Neutrophil (primary cell): ENCODE results near the gene CBLL2.

Experiments used
- H3K27ac ChIP-seq: fragments of 200-600 bp; sonication (generic); 2 replicates; pipeline ENCODE4 v1.5.1; 2016; ENCODE audit warnings: mild to moderate bottlenecking, moderate library complexity
- H3K27me3 ChIP-seq: fragments of 200-600 bp; sonication (generic); 2 replicates; pipeline ENCODE4 v1.6.0; 2016; ENCODE audit warnings: mild to moderate bottlenecking
- H3K36me3 ChIP-seq: fragments of 200-600 bp; sonication (generic); 2 replicates; pipeline ENCODE4 v1.5.1; 2017
- H3K4me1 ChIP-seq, 2 experiments: fragments of 200-600 bp in 1 of 2; sonication (generic) in 1 of 2; 1 replicate in 1 of 2; 2 replicates in 1 of 2; pipeline versions ENCODE4 v1.5.1 to v1.6.1; 2013 to 2016; ENCODE audit warnings: low read depth in 1 of 2, low read length in 1 of 2, mild to moderate bottlenecking in 1 of 2, moderate library complexity in 1 of 2; ENCODE audit not compliant: control insufficient read depth in 1 of 2, insufficient read depth in 1 of 2
- H3K4me3 ChIP-seq, 2 experiments: fragments of 200-600 bp in 1 of 2; sonication (generic) in 1 of 2; 1 replicate in 1 of 2; 2 replicates in 1 of 2; pipeline ENCODE4 v1.5.1; 2013 to 2016; ENCODE audit warnings: low read depth in 1 of 2, low read length in 1 of 2, mild to moderate bottlenecking in 1 of 2, moderate library complexity in 1 of 2
- H3K9me3 ChIP-seq: fragments of 200-600 bp; sonication (generic); 2 replicates; pipeline ENCODE4 v1.5.1; 2016
- TF ChIP-seq, protein P1 (sequence below): fragments of 200-600 bp; sonication (generic); IDR thresholded peaks from 2 replicates; pipeline ENCODE4 v1.5.1; 2016; ENCODE audit warnings: antibody characterized with exemption

Gene CBLL2

DNA sequence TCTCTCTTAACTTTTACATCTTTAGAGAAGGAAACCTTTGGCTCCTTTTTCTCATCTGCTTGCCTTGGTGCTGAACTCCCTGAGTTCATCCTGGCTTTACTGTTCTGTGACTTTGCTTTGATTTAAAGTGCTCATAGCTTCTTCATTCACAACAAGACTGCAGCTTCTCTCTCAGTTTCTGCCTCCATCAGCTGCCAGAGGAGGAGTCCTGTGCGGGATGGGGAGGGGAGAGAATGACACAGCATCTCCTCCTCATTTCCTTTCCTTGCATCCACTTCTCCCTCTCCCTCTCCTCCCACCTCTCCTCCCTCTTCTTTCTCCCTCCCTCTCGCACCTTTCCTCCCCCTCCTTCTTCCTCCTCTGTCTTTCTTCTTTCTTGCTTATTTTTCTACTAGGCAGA is 42.0 kb downstream of the CBLL2 start:
- Histone ChIP-seq H3K27me3 (no peaks in the 10 kb centered on the region), H3K36me3 (no peaks in the 10 kb centered on the region), H3K27ac (no peak overlapping the region), H3K9me3 (no peaks in the 10 kb centered on the region), H3K4me3 (no peak overlapping the region), H3K4me1 (no peaks in the 10 kb centered on the region)
- TF ChIP-seq, protein P1, sequence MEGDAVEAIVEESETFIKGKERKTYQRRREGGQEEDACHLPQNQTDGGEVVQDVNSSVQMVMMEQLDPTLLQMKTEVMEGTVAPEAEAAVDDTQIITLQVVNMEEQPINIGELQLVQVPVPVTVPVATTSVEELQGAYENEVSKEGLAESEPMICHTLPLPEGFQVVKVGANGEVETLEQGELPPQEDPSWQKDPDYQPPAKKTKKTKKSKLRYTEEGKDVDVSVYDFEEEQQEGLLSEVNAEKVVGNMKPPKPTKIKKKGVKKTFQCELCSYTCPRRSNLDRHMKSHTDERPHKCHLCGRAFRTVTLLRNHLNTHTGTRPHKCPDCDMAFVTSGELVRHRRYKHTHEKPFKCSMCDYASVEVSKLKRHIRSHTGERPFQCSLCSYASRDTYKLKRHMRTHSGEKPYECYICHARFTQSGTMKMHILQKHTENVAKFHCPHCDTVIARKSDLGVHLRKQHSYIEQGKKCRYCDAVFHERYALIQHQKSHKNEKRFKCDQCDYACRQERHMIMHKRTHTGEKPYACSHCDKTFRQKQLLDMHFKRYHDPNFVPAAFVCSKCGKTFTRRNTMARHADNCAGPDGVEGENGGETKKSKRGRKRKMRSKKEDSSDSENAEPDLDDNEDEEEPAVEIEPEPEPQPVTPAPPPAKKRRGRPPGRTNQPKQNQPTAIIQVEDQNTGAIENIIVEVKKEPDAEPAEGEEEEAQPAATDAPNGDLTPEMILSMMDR = no peak

DNA sequence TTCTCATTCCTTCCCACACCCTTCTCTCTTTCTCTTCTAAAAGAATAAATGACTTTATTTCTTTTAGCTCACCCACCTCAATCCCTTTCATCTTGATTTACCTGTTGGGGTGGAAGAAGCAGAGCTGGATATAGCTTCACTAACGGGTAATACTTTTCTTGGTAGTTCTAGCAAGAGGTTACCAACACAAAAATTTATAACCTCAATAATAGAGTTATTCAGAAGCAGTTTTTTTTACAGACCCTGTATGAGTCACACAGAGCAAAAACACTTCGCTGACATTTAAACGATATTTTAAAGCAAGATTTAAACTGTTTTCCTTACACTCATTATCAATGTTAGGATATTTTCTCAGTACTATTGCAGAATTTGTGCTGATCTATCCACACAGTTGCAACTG is 42.4 kb downstream of the CBLL2 start:
- TF ChIP-seq, protein P1 = no peak
- Histone ChIP-seq H3K27ac (no peak overlapping the region), H3K9me3 (no peaks in the 10 kb centered on the region), H3K36me3 (no peaks in the 10 kb centered on the region), H3K4me3 (no peak overlapping the region), H3K27me3 (no peaks in the 10 kb centered on the region), H3K4me1 (no peaks in the 10 kb centered on the region)

DNA sequence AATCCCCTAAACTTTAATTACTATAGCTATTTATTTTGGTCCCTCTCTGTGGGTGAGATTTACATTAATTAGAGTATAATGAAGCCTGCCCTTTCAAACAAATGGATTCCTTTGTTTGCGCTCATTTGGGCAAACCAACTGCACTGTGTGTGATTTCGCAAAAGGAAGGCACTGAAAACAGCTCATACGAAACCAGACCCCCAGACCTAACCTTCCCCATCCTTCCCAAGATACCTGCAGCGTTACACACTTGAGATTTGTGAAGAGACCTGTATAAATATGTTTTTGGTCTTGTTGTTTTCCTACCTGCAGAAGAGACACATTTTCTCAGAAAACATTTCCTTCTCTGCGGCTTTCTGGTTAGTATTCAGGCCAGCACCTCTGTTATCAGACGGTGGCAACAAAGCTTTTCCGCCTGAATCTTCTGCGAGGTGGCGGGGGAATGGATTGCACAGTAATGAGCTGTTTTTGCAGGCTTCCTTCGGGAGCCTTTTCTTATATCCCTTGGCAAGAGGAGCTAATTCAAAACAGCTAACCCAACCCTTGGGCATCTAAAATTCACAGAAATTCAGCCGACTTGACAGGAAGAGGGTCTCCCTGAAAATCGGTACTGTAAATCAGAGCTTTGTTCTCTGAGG is 47.6 kb downstream of the CBLL2 start:
- Histone ChIP-seq H3K27me3 (no peaks in the 10 kb centered on the region), H3K4me3 (no peak overlapping the region), H3K9me3 (no peaks in the 10 kb centered on the region), H3K36me3 (no peaks in the 10 kb centered on the region), H3K4me1 (no peaks in the 10 kb centered on the region), H3K27ac (no peak overlapping the region)
- TF ChIP-seq, protein P1 = no peak

DNA sequence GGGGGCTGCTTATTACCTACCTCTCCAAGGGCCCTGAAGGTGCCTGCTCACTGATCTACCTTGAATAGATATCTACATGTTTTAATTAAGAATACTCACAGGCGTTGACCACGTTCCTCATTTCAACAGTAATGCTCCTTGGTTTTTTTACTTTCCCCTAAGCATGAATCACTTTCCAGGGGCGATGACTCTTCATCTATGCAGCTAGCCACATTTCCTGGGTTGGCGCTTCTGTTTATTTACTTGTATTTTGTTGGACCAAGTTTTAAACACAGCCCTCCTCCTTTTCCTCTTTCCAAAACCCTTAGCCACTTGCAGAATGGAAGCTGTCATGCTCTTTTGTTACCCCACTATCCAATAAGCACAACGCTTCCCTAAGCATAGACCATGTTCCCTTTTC is 50.8 kb downstream of the CBLL2 start:
- no peaks in the 10 kb centered on the region for H3K36me3 ChIP-seq
- H3K27ac ChIP-seq = no peak overlapping the region
- TF ChIP-seq, protein P1 = no peak

More for the DNA sequence above, 50.8 kb downstream of the CBLL2 start:
- Histone ChIP-seq H3K4me1 (no peaks in the 10 kb centered on the region), H3K9me3 (no peaks in the 10 kb centered on the region), H3K27me3 (no peaks in the 10 kb centered on the region), H3K4me3 (no peak overlapping the region)
